Endothelial cell of umbilical vein (primary cell): ENCODE results near the gene MAB21L2. TPM values are rescaled to one million over a fixed set of nuclear protein-coding genes. Genes with fewer than 3 reads are reported as not detected.

Experiments used
- BruUV-seq: library from RNA; stranded (reverse); fragments of 400-500 nt; replicated peaks from 2 replicates; lab custom pipeline; 2021; lab: Mats Ljungman, UMichigan
- CTCF ChIA-PET: fragments of 300-600, 350-600 bp; sonication (Branson Sonifier 250); formaldehyde crosslinking; loops from one replicate; lab custom pipeline; 2021; ENCODE audit warnings: antibody characterized with exemption, inconsistent platforms; lab: Charles Lee
- POLR2A ChIA-PET: fragments of 300-600, 350-600 bp; sonication (Branson Sonifier 250); formaldehyde crosslinking; loops from one replicate; lab custom pipeline; 2021; ENCODE audit warnings: antibody characterized with exemption, inconsistent platforms; lab: Charles Lee
- DNase-seq: peaks from one replicate; pipeline ENCODE4 v3.0.0-alpha.2; 2011; ENCODE audit warnings: low read depth, low spot score
- FAIRE-seq: peaks from 2 replicates; lab custom pipeline; 2011; peaks lifted over from hg19 to GRCh38; lab: Jason Lieb, UNC
- H2AFZ ChIP-seq: 2 replicates; pipeline ENCODE4 v1.6.0; 2012; ENCODE audit warnings: low read depth, low read length, control low read depth, inconsistent platforms
- H3K27ac ChIP-seq: 2 replicates; pipeline ENCODE4 v1.5.1; 2011; ENCODE audit warnings: low read depth, mild to moderate bottlenecking, control low read depth, low read length, moderate library complexity; ENCODE audit not compliant: insufficient read depth
- H3K27me3 ChIP-seq, 2 experiments: 2 replicates each; pipeline versions ENCODE4 v1.6.0 to v1.6.1; 2011; ENCODE audit warnings: low read length in 2 of 2, mixed read lengths in 1 of 2; ENCODE audit not compliant: control insufficient read depth in 2 of 2, insufficient read depth in 2 of 2
- H3K36me3 ChIP-seq, 2 experiments: 2 replicates in 1 of 2; 3 replicates in 1 of 2; pipeline ENCODE4 v1.5.1; 2011; ENCODE audit warnings: low read length in 2 of 2, mild to moderate bottlenecking in 1 of 2, moderate library complexity in 1 of 2; ENCODE audit not compliant: control insufficient read depth in 2 of 2, insufficient read depth in 2 of 2; ENCODE audit errors: extremely low read depth in 1 of 2
- H3K4me1 ChIP-seq: 3 replicates; pipeline ENCODE4 v1.5.1; 2011; ENCODE audit warnings: mild to moderate bottlenecking, low read length; ENCODE audit not compliant: control insufficient read depth, insufficient read depth; ENCODE audit errors: extremely low read depth
- H3K4me2 ChIP-seq: 2 replicates; pipeline ENCODE4 v1.6.1; 2011; ENCODE audit warnings: low read length, control low read depth, mixed read lengths; ENCODE audit not compliant: insufficient read depth
- H3K4me3 ChIP-seq, 3 experiments: fragments of 200-600 bp in 1 of 3; sonication (generic), shearing (Covaris generic) in 1 of 3; replicated peaks in 1 of 3; 2 replicates each; pipeline ENCODE4 v1.5.1; 2011 to 2016; ENCODE audit warnings: control low read depth in 3 of 3, low read length in 3 of 3, mild to moderate bottlenecking in 2 of 3, inconsistent platforms in 1 of 3, low read depth in 1 of 3, moderate library complexity in 1 of 3; ENCODE audit not compliant: insufficient read depth in 1 of 3
- H3K79me2 ChIP-seq: 2 replicates; pipeline ENCODE4 v1.6.0; 2012; ENCODE audit warnings: low read length, inconsistent platforms; ENCODE audit not compliant: control insufficient read depth, insufficient read depth
- H3K9ac ChIP-seq: replicated peaks from 2 replicates; pipeline ENCODE3; 2011; ENCODE audit warnings: low read length, control low read depth; ENCODE audit not compliant: insufficient read depth; ENCODE audit errors: extremely low read depth
- H3K9me1 ChIP-seq: replicated peaks from 3 replicates; pipeline ENCODE4 v1.6.0; 2011; ENCODE audit warnings: mild to moderate bottlenecking, low read length; ENCODE audit not compliant: control insufficient read depth, insufficient read depth; ENCODE audit errors: extremely low read depth
- H3K9me3 ChIP-seq: replicated peaks from 2 replicates; pipeline ENCODE4 v1.5.1; 2012; ENCODE audit warnings: low read length, inconsistent platforms; ENCODE audit not compliant: control insufficient read depth, insufficient read depth
- H4K20me1 ChIP-seq: replicated peaks from 2 replicates; pipeline ENCODE3; 2011; ENCODE audit warnings: mild to moderate bottlenecking, low read length; ENCODE audit not compliant: control insufficient read depth, insufficient read depth; ENCODE audit errors: extremely low read depth
- CTCF ChIP-seq, 2 donors: IDR thresholded peaks; 1 replicate in 1 of 2; 2 replicates in 1 of 2; pipeline ENCODE4 v1.5.1; 2011; ENCODE audit warnings: low read length in 2 of 2, mild to moderate bottlenecking in 2 of 2, moderate library complexity in 2 of 2, control low read depth in 1 of 2, inconsistent platforms in 1 of 2, low read depth in 1 of 2; ENCODE audit not compliant: insufficient read depth in 1 of 2; ENCODE audit errors: extremely low read depth in 1 of 2
- EZH2 ChIP-seq: IDR thresholded peaks from 2 replicates; pipeline ENCODE4 v1.6.1; 2012; ENCODE audit warnings: borderline replicate concordance, low read depth, mild to moderate bottlenecking, moderate library complexity, low read length, inconsistent platforms; ENCODE audit not compliant: severe bottlenecking
- FOS ChIP-seq: IDR thresholded peaks from 2 replicates; pipeline ENCODE4 v1.6.1; 2011; ENCODE audit warnings: mild to moderate bottlenecking, low read length, moderate library complexity, borderline replicate concordance; ENCODE audit not compliant: insufficient read depth
- GATA2 ChIP-seq: IDR thresholded peaks from 2 replicates; pipeline ENCODE4 v1.7.0; 2011; ENCODE audit warnings: low read depth, mild to moderate bottlenecking, moderate library complexity, mixed read lengths, low read length; ENCODE audit not compliant: insufficient read length, insufficient read depth
- MAX ChIP-seq: IDR thresholded peaks from 2 replicates; pipeline ENCODE4 v1.6.1; 2011; ENCODE audit not compliant: insufficient read depth, insufficient read length
- MYC ChIP-seq: IDR thresholded peaks from one replicate; pipeline ENCODE4 v1.6.1; 2011; ENCODE audit warnings: mild to moderate bottlenecking, low read depth, low read length
- POLR2A ChIP-seq: IDR thresholded peaks from 2 replicates; pipeline ENCODE4 v1.6.1; 2012; ENCODE audit warnings: low read depth, mild to moderate bottlenecking, control low read depth, low read length
- POLR2AphosphoS5 ChIP-seq: IDR thresholded peaks from 2 replicates; pipeline ENCODE4 v1.6.1; 2012; ENCODE audit warnings: low read depth, mild to moderate bottlenecking, control low read depth, low read length, moderate library complexity; ENCODE audit not compliant: insufficient read depth
- dilution Hi-C: fragments of 300-500 bp; cut with MboI; formaldehyde crosslinking; loops from one replicate; pipeline ENCODE4 v1.15.0; 2019; ENCODE audit warnings: low sequenced_read_pairs; ENCODE audit not compliant: extremely low pct_ligation_motif_present
- intact Hi-C: fragments of 100-400 bp; cut with micrococcal nuclease; formaldehyde crosslinking; loops from one replicate; pipeline ENCODE4 v1.10.0; 2022
- polyA plus RNA-seq, 4 experiments: library from polyadenylated mRNA; depleted of rRNA in 3 of 4; stranded (reverse) in 3 of 4; unstranded in 1 of 4; fragments of >200 nt; gene quantifications; 2 replicates each; pipeline versions ENCODE4 v1.2.1 to v1.2.3, GENCODE V29; 2011 to 2012; ENCODE audit warnings: missing spikeins in 1 of 4
- total RNA-seq: library from RNA; stranded (reverse); gene quantifications from 2 replicates; pipeline ENCODE4 v1.2.3, GENCODE V29; 2021

MAB21L2 gene
- total and polyA plus RNA-seq, 2 donors (not counting 3 experiments of a cell fraction or from before 2014, with no cell fraction given): not detected

- intact Hi-C loops (no loop called here), dilution Hi-C loops (no loop called here)
- ChIA-PET CTCF (interaction anchor here (1.0 to 1.2 kb wide), 2 partner anchors 9 to 19 kb away, joined by 3 to 4 read pairs; no protein-coding TSS in a partner anchor), POLR2A (no interaction called here)
- H3K27me3 ChIP-seq: no peaks in the 10 kb centered on the region
- H3K27ac ChIP-seq: no peak overlapping the region
- BruUV-seq: no TSS peak
- H3K79me2 ChIP-seq: no peaks in the 10 kb centered on the region
- TF ChIP-seq FOS (no peak), MYC (no peak), POLR2AphosphoS5 (no peak), POLR2A (no peak), EZH2 (no peak), CTCF (IDR thresholded peaks at IDR 0.05; ENCODE audit: extremely low read depth in 1 of 2, insufficient read depth in 1 of 2, low read depth in 1 of 2, low read length in 2 of 2) (no peak), MAX (no peak), GATA2 (no peak)
- H3K9ac ChIP-seq: no peak overlapping the region
- H3K4me1 ChIP-seq: no peaks in the 10 kb centered on the region
- no peaks in the 10 kb centered on the region for H3K36me3 ChIP-seq
- no peaks in the 10 kb centered on the region for H3K9me1 ChIP-seq
- FAIRE-seq: no peak
- DNase-seq: no peak
- no peaks in the 10 kb centered on the region for H4K20me1 ChIP-seq
- H3K4me2 ChIP-seq: no peak overlapping the region
- H3K4me3 ChIP-seq: no peak overlapping the region
- H2AFZ ChIP-seq: no peak overlapping the region
- no peaks in the 10 kb centered on the region for H3K9me3 ChIP-seq
Observed at GRCh38 chr4:150574678-150575077, 7.3 kb upstream of the MAB21L2 start.
